Measurements from ENCODE around the gene ROBO3. TPM values are rescaled to one million over a fixed set of nuclear protein-coding genes. Genes with fewer than 3 reads are reported as not detected.
A peak's percentile ranks its signal among the peaks of the same experiment; 100 is the strongest.

The ROBO3 gene
- total RNA-seq, 1 donor from 2014 or later = 11.3 TPM

- Histone ChIP-seq H3K4me3 (no peak overlapping the region), H3K27ac (no peak overlapping the region), H3K9me3 (no peaks in the 10 kb centered on the region), H3K36me3 (no peaks in the 10 kb centered on the region), H3K4me1 (peaks cover 30% of the 10 kb centered on the region), H3K27me3 (ENCODE audit: low read depth) (peaks cover 58% of the 10 kb centered on the region)
- ATAC-seq = no peak
- no peak for TF ChIP-seq CTCF (IDR thresholded peaks at IDR 0.05)
- DNase-seq = no peak
- intact Hi-C loops (cut with DNase I) = no loop called here
These were observed 7.0 kb downstream of the ROBO3 start for GRCh38 chr11:124872280-124872679.

GRCh38 chr11:124872741-124873140, 7.5 kb downstream of the ROBO3 start:
- H3K27me3 ChIP-seq (ENCODE audit: low read depth) = peaks cover 58% of the 10 kb centered on the region
- ATAC-seq = no peak
- H3K36me3 ChIP-seq = no peaks in the 10 kb centered on the region

GRCh38 chr11:124873951-124874350, 8.7 kb downstream of the ROBO3 start:
- DNase-seq (no peak), ATAC-seq (no peak)
- H3K4me1 ChIP-seq = peaks cover 20% of the 10 kb centered on the region
- no peaks in the 10 kb centered on the region for H3K9me3 ChIP-seq
- no peak for TF ChIP-seq CTCF (IDR thresholded peaks at IDR 0.05)
- intact Hi-C loops (cut with DNase I) = no loop called here
- H3K27ac ChIP-seq = no peak overlapping the region
- no peak overlapping the region for H3K4me3 ChIP-seq
- no peaks in the 10 kb centered on the region for H3K36me3 ChIP-seq
- H3K27me3 ChIP-seq (ENCODE audit: low read depth) = peaks cover 47% of the 10 kb centered on the region

More at GRCh38 chr11:124872741-124873140, 7.5 kb downstream of the ROBO3 start:
- H3K9me3 ChIP-seq = no peaks in the 10 kb centered on the region
- H3K4me1 ChIP-seq = peaks cover 31% of the 10 kb centered on the region
- no peak for TF ChIP-seq CTCF (IDR thresholded peaks at IDR 0.05)
- DNase-seq = no peak
- H3K4me3 ChIP-seq = no peak overlapping the region
- intact Hi-C loops (cut with DNase I) = no loop called here
- H3K27ac ChIP-seq = no peak overlapping the region

GRCh38 chr11:124874571-124875255, 9.5 kb downstream of the ROBO3 start:
- ATAC-seq (no peak), DNase-seq (no peak)
- peaks cover 39% of the 10 kb centered on the region for H3K27me3 ChIP-seq (ENCODE audit: low read depth)
- H3K4me1 ChIP-seq = peaks cover 13% of the 10 kb centered on the region
- H3K36me3 ChIP-seq = no peaks in the 10 kb centered on the region
- H3K4me3 ChIP-seq = no peak overlapping the region
- intact Hi-C loops (cut with DNase I) = no loop called here
- H3K27ac ChIP-seq = no peak overlapping the region
- no peak for TF ChIP-seq CTCF (IDR thresholded peaks at IDR 0.05)
- no peaks in the 10 kb centered on the region for H3K9me3 ChIP-seq

- H3K4me1 ChIP-seq = peaks cover 13% of the 10 kb centered on the region
- no peaks in the 10 kb centered on the region for H3K9me3 ChIP-seq
- no peaks in the 10 kb centered on the region for H3K36me3 ChIP-seq
- peak overlapping the region; percentile 65 for H3K4me3 ChIP-seq
- H3K27me3 ChIP-seq (ENCODE audit: low read depth) = peaks cover 32% of the 10 kb centered on the region
- no peak for DNase-seq
- ATAC-seq = no peak
- no peak overlapping the region for H3K27ac ChIP-seq
- intact Hi-C loops (cut with DNase I) = no loop called here
- no peak for TF ChIP-seq CTCF (IDR thresholded peaks at IDR 0.05)
These were observed 10.2 kb downstream of the ROBO3 start for GRCh38 chr11:124875401-124875800.

All from lower lobe of right lung (tissue), 2 donors.